GM10248 (cell line): ENCODE measurements around the gene FNDC4.

Source experiments
- CTCF ChIA-PET: fragments of 300-600 bp; sonication (Branson Sonifier 250); formaldehyde crosslinking; extraction: SDS; loops from one replicate; lab custom pipeline; 2021; ENCODE audit warnings: antibody characterized with exemption; lab: Yijun Ruan, JAX
- POLR2A ChIA-PET: fragments of 350-650 bp; sonication (Branson Sonifier 250); formaldehyde crosslinking; extraction: SDS; loops from one replicate; lab custom pipeline; 2020; ENCODE audit warnings: antibody characterized with exemption; lab: Yijun Ruan, JAX
- DNase-seq: peaks from one replicate; pipeline ENCODE4 v3.0.0; 2012; ENCODE audit errors: extremely low spot score
- CTCF ChIP-seq: IDR thresholded peaks from 2 replicates; pipeline ENCODE4 v1.5.1; 2012; ENCODE audit warnings: mild to moderate bottlenecking, low read depth; ENCODE audit errors: extremely low read depth, missing control alignments, control extremely low read depth

The FNDC4 gene

GRCh38 chr2:27522400-27522945, 27.5 kb upstream of the FNDC4 start:
- ChIA-PET POLR2A (no interaction called here), CTCF (no interaction called here)
- TF ChIP-seq CTCF: no peak
- no peak for DNase-seq

GRCh38 chr2:27520316-27520715, 25.3 kb upstream of the FNDC4 start:
- POLR2A ChIA-PET: no interaction called here
- CTCF ChIA-PET: no interaction called here
- no peak for TF ChIP-seq CTCF
- no peak for DNase-seq

GRCh38 chr2:27518782-27519113, 23.7 kb upstream of the FNDC4 start:
- no peak for DNase-seq
- POLR2A ChIA-PET: no interaction called here
- CTCF ChIA-PET: interaction anchor here (1.2 kb wide), 1 partner anchor 69 kb away, joined by 3 read pairs; no protein-coding TSS in a partner anchor
- no peak for TF ChIP-seq CTCF

GRCh38 chr2:27518113-27518781, 23.2 kb upstream of the FNDC4 start:
- TF ChIP-seq CTCF: no peak
- no peak for DNase-seq
- CTCF ChIA-PET: interaction anchor here (1.2 kb wide), 1 partner anchor 69 kb away, joined by 3 read pairs; no protein-coding TSS in a partner anchor
- POLR2A ChIA-PET: no interaction called here

GRCh38 chr2:27509326-27509725, 14.3 kb upstream of the FNDC4 start:
- ChIA-PET POLR2A (no interaction called here), CTCF (no interaction called here)
- DNase-seq: no peak
- no peak for TF ChIP-seq CTCF

- POLR2A ChIA-PET: no interaction called here
- CTCF ChIA-PET: interaction anchor here (1.0 kb wide), 1 partner anchor 25 kb away, joined by 3 read pairs; no protein-coding TSS in a partner anchor
- no peak for TF ChIP-seq CTCF
- no peak for DNase-seq
These were observed 12.3 kb upstream of the FNDC4 start for GRCh38 chr2:27507293-27507692.
